Mucosa of descending colon (tissue), 3 donors: ENCODE measurements around the gene MGAT5. TPM values are rescaled to one million over a fixed set of nuclear protein-coding genes. Genes with fewer than 3 reads are reported as not detected.

Source experiments
- ATAC-seq: fragments of 200-7000 bp; cut with Tn5 transposase; one replicate; pipeline ENCODE4 v1.9.1; 2020; ENCODE audit warnings: mild to moderate bottlenecking, moderate library complexity
- DNase-seq, 3 donors: peaks; one replicate each; pipeline ENCODE4 v3.0.0-alpha.2; 2020
- H3K36me3 ChIP-seq: fragments of 200-600 bp; one replicate; pipeline ENCODE4 v1.8.0; 2021; ENCODE audit warnings: low read depth, mild to moderate bottlenecking
- H3K4me1 ChIP-seq: fragments of 200-600 bp; one replicate; pipeline ENCODE4 v1.8.0; 2021; ENCODE audit warnings: low read depth, mild to moderate bottlenecking
- H3K4me3 ChIP-seq: fragments of 200-600 bp; one replicate; pipeline ENCODE4 v1.8.0; 2021; ENCODE audit warnings: mild to moderate bottlenecking
- H3K9me3 ChIP-seq: fragments of 200-600 bp; one replicate; pipeline ENCODE4 v1.8.0; 2021; ENCODE audit warnings: mild to moderate bottlenecking
- intact Hi-C, 2 donors: fragments of 100-400 bp; cut with DNase I in 1 of 2; cut with micrococcal nuclease in 1 of 2; formaldehyde crosslinking; loops; one replicate each; pipeline versions ENCODE4 v1.11.0 to v1.11.1; 2022; cut with DNase I, micrococcal nuclease
- total RNA-seq, 3 donors: library from RNA; stranded (reverse); fragmentation: NEBNext Ultra II Directional in 2 of 3; extraction: Animal tissue kit (Norgen Biotek cat#: 25700) in 2 of 3; gene quantifications; one replicate each; pipeline versions ENCODE4 v1.2.1 to v1.2.4, GENCODE V29; 2021 to 2023
- TF ChIP-seq, protein P1 (sequence below): fragments of 200-600 bp; IDR thresholded peaks from one replicate; pipeline ENCODE4 v1.8.0; 2022; ENCODE audit warnings: antibody characterized with exemption, mild to moderate bottlenecking
- donor health status: DM: no; HTN: no; CAD: no; lungs with moderate emphysema.
- donor health status: DM: no; HTN: no; CAD: no.
- donor health status: DM: no; HTN: yes; CAD: no.

MGAT5 gene
- total RNA-seq, 3 donors from 2014 or later: 56.5 to 75.5 (median 69.7) TPM

DNA sequence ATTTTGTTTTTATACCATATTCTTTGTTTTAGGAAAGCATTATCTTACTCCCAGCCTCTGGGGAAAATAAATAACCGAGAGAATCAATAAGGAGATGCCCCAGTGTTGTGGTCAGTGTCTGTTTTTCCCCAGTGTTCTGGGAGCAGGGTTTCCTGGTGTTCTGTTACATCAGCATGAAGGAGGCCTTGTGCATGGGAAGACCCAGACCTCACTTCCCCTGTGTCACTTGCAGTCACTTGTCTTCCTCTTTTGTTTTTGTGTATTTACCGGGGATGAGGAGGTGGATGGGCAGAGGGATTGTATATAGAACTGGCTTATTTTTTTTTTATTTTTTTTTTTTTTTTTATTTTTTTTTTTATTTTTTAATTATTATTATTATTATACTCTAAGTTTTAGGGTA lies 45.0 kb upstream of the MGAT5 start:
- H3K4me1 ChIP-seq: peaks cover 6% of the 10 kb centered on the region
- no peaks in the 10 kb centered on the region for H3K9me3 ChIP-seq
- intact Hi-C loops: loop anchor here in 1 of 2 donors (5.0 kb wide), 1 partner anchor 92 kb away; no protein-coding TSS in a partner anchor
- H3K4me3 ChIP-seq: no peak overlapping the region
- TF ChIP-seq, protein P1, sequence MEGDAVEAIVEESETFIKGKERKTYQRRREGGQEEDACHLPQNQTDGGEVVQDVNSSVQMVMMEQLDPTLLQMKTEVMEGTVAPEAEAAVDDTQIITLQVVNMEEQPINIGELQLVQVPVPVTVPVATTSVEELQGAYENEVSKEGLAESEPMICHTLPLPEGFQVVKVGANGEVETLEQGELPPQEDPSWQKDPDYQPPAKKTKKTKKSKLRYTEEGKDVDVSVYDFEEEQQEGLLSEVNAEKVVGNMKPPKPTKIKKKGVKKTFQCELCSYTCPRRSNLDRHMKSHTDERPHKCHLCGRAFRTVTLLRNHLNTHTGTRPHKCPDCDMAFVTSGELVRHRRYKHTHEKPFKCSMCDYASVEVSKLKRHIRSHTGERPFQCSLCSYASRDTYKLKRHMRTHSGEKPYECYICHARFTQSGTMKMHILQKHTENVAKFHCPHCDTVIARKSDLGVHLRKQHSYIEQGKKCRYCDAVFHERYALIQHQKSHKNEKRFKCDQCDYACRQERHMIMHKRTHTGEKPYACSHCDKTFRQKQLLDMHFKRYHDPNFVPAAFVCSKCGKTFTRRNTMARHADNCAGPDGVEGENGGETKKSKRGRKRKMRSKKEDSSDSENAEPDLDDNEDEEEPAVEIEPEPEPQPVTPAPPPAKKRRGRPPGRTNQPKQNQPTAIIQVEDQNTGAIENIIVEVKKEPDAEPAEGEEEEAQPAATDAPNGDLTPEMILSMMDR: no peak
- ATAC-seq (no peak), DNase-seq (no peak)
- no peaks in the 10 kb centered on the region for H3K36me3 ChIP-seq

DNA sequence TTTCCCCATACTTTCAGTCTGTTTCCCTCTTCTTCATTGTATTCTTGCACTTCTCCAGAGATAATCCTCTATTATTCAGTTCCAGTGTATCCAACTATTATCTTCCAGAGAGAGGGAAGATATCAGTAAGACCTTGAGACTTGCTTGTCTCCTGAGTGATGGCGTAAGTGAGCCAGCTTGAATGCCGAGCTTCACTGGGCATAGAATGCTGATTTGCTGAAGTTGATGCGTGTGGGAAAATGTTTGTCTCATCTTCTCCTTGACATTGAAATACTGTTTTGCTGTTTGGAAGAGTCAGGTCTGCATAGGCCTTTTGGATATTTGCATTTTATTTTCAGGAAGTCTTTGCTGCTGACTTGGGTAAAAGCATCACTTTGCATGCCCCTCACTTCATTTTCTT lies 41.1 kb upstream of the MGAT5 start:
- intact Hi-C loops: no loop called here
- no peak overlapping the region for H3K4me3 ChIP-seq
- no peak for ATAC-seq

DNA sequence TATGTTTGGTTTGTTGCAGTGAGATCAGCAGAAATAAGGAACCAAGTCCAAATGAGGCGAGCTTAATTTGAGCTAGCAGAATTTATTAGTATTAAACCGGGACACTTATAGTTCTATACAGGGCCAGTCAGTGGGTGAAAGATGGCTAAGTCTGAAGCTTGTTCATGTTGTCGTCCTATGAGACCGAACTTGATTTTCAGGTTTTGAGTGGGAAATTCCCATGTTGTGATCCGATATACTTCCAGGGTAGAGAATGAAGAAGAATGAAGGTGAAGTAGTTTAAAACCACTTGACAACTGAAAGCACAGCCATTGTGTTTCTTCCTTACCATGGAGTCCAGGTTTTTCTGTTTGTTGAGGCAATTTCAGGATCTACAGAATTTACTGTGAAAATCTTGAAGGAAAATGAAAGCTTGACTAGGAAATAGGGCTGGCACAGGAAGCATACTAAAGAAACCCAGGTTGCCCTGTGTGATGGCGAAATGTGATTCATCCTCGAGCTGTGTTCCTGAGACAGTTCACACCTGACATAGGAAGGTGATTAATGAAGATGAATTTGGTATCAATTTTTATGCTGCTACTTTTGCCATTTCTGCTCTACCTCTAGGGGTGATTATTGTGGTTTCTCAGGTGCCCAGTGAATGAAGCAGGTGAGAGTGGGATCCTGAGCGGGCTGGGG lies 37.6 kb upstream of the MGAT5 start:
- H3K4me3 ChIP-seq: no peak overlapping the region
- ATAC-seq: peak; percentile 20
- intact Hi-C loops: no loop called here
- DNase-seq: no peak
- H3K4me1 ChIP-seq: peaks cover 13% of the 10 kb centered on the region
- TF ChIP-seq, protein P1: no peak
- no peaks in the 10 kb centered on the region for H3K9me3 ChIP-seq
- no peaks in the 10 kb centered on the region for H3K36me3 ChIP-seq

More for the DNA sequence above, 41.1 kb upstream of the MGAT5 start:
- TF ChIP-seq, protein P1: no peak
- H3K36me3 ChIP-seq: no peaks in the 10 kb centered on the region
- H3K9me3 ChIP-seq: no peaks in the 10 kb centered on the region
- peaks cover 3% of the 10 kb centered on the region for H3K4me1 ChIP-seq
- DNase-seq: no peak

DNA sequence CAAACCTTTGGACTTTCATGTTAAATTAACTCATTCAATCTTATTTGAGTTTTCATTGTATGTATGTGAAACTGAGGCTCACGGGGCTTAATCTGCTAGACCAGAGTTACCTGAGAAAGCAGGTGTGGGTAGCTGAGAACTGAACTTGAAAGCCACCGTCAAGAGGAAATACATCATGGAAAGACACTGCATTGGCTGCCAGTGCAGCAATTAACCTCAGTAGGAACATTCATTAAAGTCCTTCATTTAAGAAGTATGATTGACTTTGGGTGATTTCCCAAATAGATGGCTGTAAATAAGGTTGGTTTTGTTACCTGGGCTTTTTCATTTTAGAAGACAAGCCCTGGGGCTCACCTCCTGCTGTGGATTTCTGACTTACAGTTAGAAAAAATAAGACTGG lies 36.5 kb upstream of the MGAT5 start:
- Histone ChIP-seq H3K9me3 (no peaks in the 10 kb centered on the region), H3K4me3 (no peak overlapping the region), H3K36me3 (no peaks in the 10 kb centered on the region), H3K4me1 (peaks cover 13% of the 10 kb centered on the region)
- intact Hi-C loops: no loop called here
- ATAC-seq: peak; percentile 39
- no peak for DNase-seq
- TF ChIP-seq, protein P1: no peak

DNA sequence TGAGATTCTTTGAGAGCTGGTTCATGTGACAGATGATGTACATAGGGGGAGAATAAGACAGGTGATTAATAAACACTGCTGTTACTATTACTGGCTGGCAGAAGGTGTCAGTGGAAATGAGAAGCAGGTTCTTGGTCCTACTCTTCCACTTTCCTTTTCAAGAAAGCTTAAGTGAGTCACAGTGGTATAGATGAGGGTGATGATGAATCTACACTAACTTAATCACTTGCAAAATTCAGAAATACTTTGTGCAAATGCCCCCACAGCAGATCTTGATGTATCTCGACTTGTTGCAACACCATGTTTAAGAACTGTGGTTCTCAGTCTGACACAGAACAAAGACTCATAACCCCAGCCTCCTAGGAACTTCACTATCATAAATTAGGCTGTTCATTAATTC lies 35.9 kb upstream of the MGAT5 start:
- Histone ChIP-seq H3K4me3 (no peak overlapping the region), H3K36me3 (no peaks in the 10 kb centered on the region), H3K4me1 (peaks cover 13% of the 10 kb centered on the region), H3K9me3 (no peaks in the 10 kb centered on the region)
- DNase-seq (no peak), ATAC-seq (peak; percentile 37)
- intact Hi-C loops: no loop called here
- TF ChIP-seq, protein P1: no peak

DNA sequence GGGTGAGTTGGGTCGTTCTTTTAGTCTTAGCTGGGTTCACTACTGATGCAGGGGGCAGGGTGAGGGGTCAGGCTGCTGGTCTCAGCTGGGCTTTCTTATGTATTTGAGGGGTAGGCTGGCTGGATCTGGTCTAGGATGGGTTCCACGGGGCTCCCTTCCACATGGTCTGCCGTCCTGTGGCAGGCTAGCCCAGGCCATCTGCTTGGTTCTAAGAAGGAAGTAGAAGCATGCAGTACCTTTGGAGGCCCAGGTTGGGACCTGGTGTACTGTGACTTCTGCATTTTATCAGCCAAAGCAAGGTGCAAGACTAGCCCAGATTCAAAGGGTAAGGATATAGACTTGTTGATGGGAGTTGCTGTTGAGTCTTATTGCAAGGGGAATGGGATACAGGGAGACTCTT lies 35.5 kb upstream of the MGAT5 start:
- Histone ChIP-seq H3K36me3 (no peaks in the 10 kb centered on the region), H3K4me3 (no peak overlapping the region), H3K9me3 (no peaks in the 10 kb centered on the region), H3K4me1 (peaks cover 13% of the 10 kb centered on the region)
- TF ChIP-seq, protein P1: no peak
- intact Hi-C loops: no loop called here
- ATAC-seq (peak; percentile 50), DNase-seq (no peak)
